Choroid plexus epithelial cell (primary cell): Measurements from ENCODE around the gene CAPN3.

Source experiments
- DNase-seq: peaks from one replicate; pipeline ENCODE4 v3.0.0-alpha.2; 2010; ENCODE audit warnings: low read depth
- H3K4me3 ChIP-seq: 2 replicates; pipeline ENCODE4 v1.5.1; 2011; ENCODE audit warnings: low read depth, mild to moderate bottlenecking, control low read depth, low read length, moderate library complexity
- TF ChIP-seq, protein P1 (sequence below): conservative IDR thresholded peaks from 2 replicates; pipeline ENCODE4 v1.5.1; 2011; ENCODE audit warnings: low read depth, mild to moderate bottlenecking, control low read depth, inconsistent platforms, low read length, moderate library complexity

CAPN3 gene

GRCh38 chr15:42411884-42412283 is 52.6 kb downstream of the CAPN3 start:
- DNase-seq, result no peak
- TF ChIP-seq, protein P1, sequence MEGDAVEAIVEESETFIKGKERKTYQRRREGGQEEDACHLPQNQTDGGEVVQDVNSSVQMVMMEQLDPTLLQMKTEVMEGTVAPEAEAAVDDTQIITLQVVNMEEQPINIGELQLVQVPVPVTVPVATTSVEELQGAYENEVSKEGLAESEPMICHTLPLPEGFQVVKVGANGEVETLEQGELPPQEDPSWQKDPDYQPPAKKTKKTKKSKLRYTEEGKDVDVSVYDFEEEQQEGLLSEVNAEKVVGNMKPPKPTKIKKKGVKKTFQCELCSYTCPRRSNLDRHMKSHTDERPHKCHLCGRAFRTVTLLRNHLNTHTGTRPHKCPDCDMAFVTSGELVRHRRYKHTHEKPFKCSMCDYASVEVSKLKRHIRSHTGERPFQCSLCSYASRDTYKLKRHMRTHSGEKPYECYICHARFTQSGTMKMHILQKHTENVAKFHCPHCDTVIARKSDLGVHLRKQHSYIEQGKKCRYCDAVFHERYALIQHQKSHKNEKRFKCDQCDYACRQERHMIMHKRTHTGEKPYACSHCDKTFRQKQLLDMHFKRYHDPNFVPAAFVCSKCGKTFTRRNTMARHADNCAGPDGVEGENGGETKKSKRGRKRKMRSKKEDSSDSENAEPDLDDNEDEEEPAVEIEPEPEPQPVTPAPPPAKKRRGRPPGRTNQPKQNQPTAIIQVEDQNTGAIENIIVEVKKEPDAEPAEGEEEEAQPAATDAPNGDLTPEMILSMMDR, result no peak

GRCh38 chr15:42413920-42414319 is 54.6 kb downstream of the CAPN3 start:
- no peak for DNase-seq
- no peak overlapping the region for H3K4me3 ChIP-seq
- TF ChIP-seq, protein P1, result no peak

More at GRCh38 chr15:42411884-42412283, 52.6 kb downstream of the CAPN3 start:
- no peak overlapping the region for H3K4me3 ChIP-seq

DNA sequence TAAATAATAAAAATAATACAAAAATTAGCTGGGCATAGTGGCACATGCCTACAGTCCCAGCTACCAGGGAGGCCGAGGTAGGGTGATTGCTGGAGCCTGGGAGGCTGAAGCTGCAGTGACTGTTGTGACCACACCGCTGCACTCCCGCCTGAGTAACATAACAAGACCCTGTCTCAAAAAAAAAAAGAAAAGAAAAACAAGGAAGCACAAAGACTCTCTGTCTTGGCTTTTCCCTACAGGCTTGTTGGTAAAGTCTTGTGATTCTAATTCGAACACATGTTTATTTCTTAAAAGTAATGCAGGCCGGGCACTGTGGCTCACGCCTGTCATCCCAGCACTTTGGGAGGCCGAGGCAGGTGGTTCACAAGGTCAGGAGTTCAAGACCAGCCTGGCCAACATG is 60.1 kb downstream of the CAPN3 start:
- TF ChIP-seq, protein P1, result no peak
- no peak overlapping the region for H3K4me3 ChIP-seq

DNA sequence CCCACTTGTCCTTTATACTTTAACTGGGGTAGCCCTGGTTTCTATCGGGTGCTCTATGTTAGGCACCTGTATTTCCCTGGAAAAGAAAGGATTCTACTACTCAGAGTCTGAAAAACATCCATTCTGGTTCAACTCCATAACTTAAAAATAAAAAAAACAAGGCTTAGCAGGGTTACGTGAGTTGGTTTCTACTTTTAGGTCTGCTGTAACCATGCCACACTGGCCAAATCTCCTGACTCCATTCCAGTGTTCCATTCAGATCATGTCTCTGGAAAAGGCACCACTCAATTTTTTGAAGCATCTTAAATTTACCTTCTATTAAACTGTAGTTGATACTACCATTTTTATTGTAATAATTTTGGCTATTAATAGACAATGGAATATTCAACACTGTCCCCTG is 62.1 kb downstream of the CAPN3 start:
- no peak for DNase-seq
- TF ChIP-seq, protein P1, result no peak
- no peak overlapping the region for H3K4me3 ChIP-seq

More for the DNA sequence above, 60.1 kb downstream of the CAPN3 start:
- DNase-seq, result no peak

DNA sequence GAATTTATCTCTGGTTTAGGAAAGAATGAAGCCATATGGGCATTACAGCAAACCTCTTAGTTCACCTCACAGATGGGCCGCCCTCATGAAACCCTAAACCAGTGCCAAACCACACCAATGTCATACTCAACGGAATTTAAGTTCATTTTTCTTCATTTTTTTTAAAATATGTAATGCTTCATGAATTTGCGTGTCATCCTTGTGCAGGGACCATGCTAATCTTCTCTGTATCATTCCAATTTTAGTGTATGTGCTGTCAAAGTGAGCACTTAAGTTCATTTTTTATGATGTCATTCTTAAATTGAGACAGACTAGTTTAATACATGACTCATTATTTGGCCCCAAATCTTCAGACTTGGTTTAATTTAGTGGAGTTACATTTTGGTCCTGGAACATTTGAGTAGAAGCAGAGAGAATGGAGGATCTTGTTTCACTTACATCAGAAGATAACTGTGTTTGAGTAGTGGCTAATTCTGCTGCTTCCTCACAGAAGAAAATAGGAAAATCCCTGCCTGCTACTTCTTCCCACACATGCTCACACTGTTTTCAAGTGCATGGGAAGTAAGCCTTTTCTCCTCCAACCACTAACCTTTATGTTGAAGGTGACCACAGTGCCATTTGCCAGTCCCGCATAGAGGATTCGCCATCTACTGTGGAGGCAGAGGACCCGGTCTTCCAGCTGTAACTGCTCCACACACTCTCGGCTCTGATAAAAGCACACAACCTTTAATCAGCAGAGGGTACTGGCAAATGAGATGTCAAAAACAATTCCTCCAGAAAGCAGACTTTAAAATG is 68.3 kb downstream of the CAPN3 start:
- TF ChIP-seq, protein P1, result no peak
- DNase-seq, result peak; percentile 72
- no peak overlapping the region for H3K4me3 ChIP-seq

GRCh38 chr15:42444415-42445063 is 85.2 kb downstream of the CAPN3 start:
- no peak overlapping the region for H3K4me3 ChIP-seq
- TF ChIP-seq, protein P1, result peak; percentile 3
- DNase-seq, result peak; percentile 18

DNA sequence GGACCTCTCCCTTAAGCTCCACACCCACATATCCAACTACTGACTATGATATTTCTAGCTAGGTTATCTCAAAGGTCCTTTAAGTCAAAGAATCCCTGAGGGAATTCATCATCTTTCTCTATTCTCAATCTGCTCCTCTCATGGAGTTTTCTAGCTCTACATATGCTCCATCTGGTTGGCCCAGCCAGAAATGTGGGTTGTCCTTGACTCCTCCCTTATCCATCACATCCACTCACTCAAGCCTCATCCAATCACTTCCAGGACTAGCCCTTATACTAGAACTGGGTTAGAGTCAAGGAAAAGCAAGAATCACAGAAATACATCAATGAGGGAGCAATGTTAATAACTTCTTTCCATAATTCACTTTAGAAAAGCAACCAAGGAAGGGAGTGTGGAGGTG is 86.2 kb downstream of the CAPN3 start:
- H3K4me3 ChIP-seq, result no peak overlapping the region
- DNase-seq, result no peak
- TF ChIP-seq, protein P1, result no peak
